HepG2 (cell line): ENCODE results near the gene MIF4GD. TPM values are rescaled to one million over a fixed set of nuclear protein-coding genes. Genes with fewer than 3 reads are reported as not detected.

ENCODE experiments used
- CEBPB ChIP-seq: IDR thresholded peaks from 2 replicates; pipeline ENCODE4 v1.6.1; 2011; ENCODE audit warnings: low read depth, low read length, improper control_type of control experiment, borderline replicate concordance
- KDM3A ChIP-seq: IDR thresholded peaks from 2 replicates; pipeline ENCODE4 v1.6.1; 2018; ENCODE audit warnings: low read depth, missing compliant biosample characterization
- KIAA2018 ChIP-seq: sonication (generic); formaldehyde crosslinking; IDR thresholded peaks from 2 replicates; pipeline ENCODE4 v1.5.0; 2020; ENCODE audit warnings: mild to moderate bottlenecking, missing genetic modification reagents, borderline replicate concordance
- NAIF1 ChIP-seq: sonication (generic); formaldehyde crosslinking; IDR thresholded peaks from 2 replicates; pipeline ENCODE4 v1.5.0; 2020; ENCODE audit warnings: mild to moderate bottlenecking, missing genetic modification reagents, borderline replicate concordance
- NCOR1 ChIP-seq: fragments of 200-600 bp; sonication (generic); IDR thresholded peaks from 2 replicates; pipeline ENCODE4 v1.7.0; 2017; ENCODE audit warnings: antibody characterized with exemption, low read length, borderline replicate concordance
- SP4 ChIP-seq: sonication (generic); formaldehyde crosslinking; IDR thresholded peaks from 2 replicates; pipeline ENCODE4 v1.8.1; 2023; ENCODE audit warnings: mild to moderate bottlenecking, missing genetic modification reagents
- ZBTB39 ChIP-seq: sonication (generic); formaldehyde crosslinking; IDR thresholded peaks from 2 replicates; pipeline ENCODE4 v1.5.0; 2020; ENCODE audit warnings: missing genetic modification reagents
- ZBTB46 ChIP-seq: sonication (generic); formaldehyde crosslinking; IDR thresholded peaks from 2 replicates; pipeline ENCODE4 v1.4.0; 2020; ENCODE audit warnings: mild to moderate bottlenecking, missing genetic modification reagents, borderline replicate concordance
- ZKSCAN5 ChIP-seq: sonication (generic); formaldehyde crosslinking; IDR thresholded peaks from 2 replicates; pipeline ENCODE4 v1.5.1; 2020; ENCODE audit warnings: mild to moderate bottlenecking, missing genetic modification reagents
- ZMYM4 ChIP-seq: sonication (generic); formaldehyde crosslinking; IDR thresholded peaks from 2 replicates; pipeline ENCODE4 v1.8.1; 2023; ENCODE audit warnings: mild to moderate bottlenecking, missing genetic modification reagents
- ZNF224 ChIP-seq: sonication (generic); formaldehyde crosslinking; IDR thresholded peaks from 2 replicates; pipeline ENCODE4 v1.5.0; 2020; ENCODE audit warnings: mild to moderate bottlenecking, missing genetic modification reagents
- ZNF235 ChIP-seq: sonication (generic); formaldehyde crosslinking; IDR thresholded peaks from 2 replicates; pipeline ENCODE4 v1.8.1; 2023; ENCODE audit warnings: mild to moderate bottlenecking, missing genetic modification reagents, borderline replicate concordance
- ZNF253 ChIP-seq: sonication (generic); formaldehyde crosslinking; IDR thresholded peaks from 2 replicates; pipeline ENCODE4 v1.8.0; 2022; ENCODE audit warnings: mild to moderate bottlenecking, missing genetic modification reagents, borderline replicate concordance
- ZNF264 ChIP-seq: sonication (generic); formaldehyde crosslinking; IDR thresholded peaks from 2 replicates; pipeline ENCODE4 v1.4.0; 2020; ENCODE audit warnings: missing genetic modification reagents
- ZNF546 ChIP-seq: sonication (generic); formaldehyde crosslinking; conservative IDR thresholded peaks from 2 replicates; pipeline ENCODE4 v1.8.1; 2023; ENCODE audit warnings: mild to moderate bottlenecking, missing genetic modification reagents
- ZNF776 ChIP-seq: sonication (generic); formaldehyde crosslinking; IDR thresholded peaks from 2 replicates; pipeline ENCODE4 v1.4.0; 2020; ENCODE audit warnings: mild to moderate bottlenecking, missing genetic modification reagents
- polyA plus RNA-seq, 8 experiments: library from polyadenylated mRNA; depleted of rRNA in 3 of 8; stranded (reverse) in 7 of 8; unstranded in 1 of 8; fragments of >200 nt; fragmentation: Illumina TruSeq in 4 of 8; extraction: Trizol in 4 of 8; gene quantifications; 2 replicates each; pipeline versions ENCODE4 v1.2.1 to v1.2.3, GENCODE V29; 2011 to 2016; ENCODE audit warnings: low read depth in 4 of 8, missing spikeins in 1 of 8, mixed read lengths in 1 of 8; ENCODE audit not compliant: insufficient read depth in 1 of 8
- total RNA-seq, 5 experiments: library from RNA; depleted of rRNA; stranded (reverse); fragments of >200 nt; fragmentation: Illumina TruSeq; extraction: Trizol; gene quantifications; 2 replicates each; pipeline ENCODE4 v1.2.3, GENCODE V29; 2016; ENCODE audit warnings: low read depth in 1 of 5

MIF4GD gene
- total and polyA plus RNA-seq, 2 of the 13 experiments (the other 11 are each of a cell fraction or from before 2014, with no cell fraction given): 14.0 to 28.0 TPM

GRCh38 chr17:75240394-75241142 is 30.5 kb downstream of the MIF4GD start (continued):
- TF ChIP-seq ZBTB39 (CRISPR knock-in tag) (0 out of 2 replicates have a peak, but pooled peaks have one; percentile 29), ZBTB46 (CRISPR knock-in tag) (no peak; the same call in 1 of the 2 replicates), ZNF224 (CRISPR knock-in tag) (no peak), ZNF235 (CRISPR knock-in tag) (no peak), ZNF253 (0 out of 2 replicates have a peak, but pooled peaks have one; percentile 66), ZNF776 (CRISPR knock-in tag) (peak; percentile 76; the same call in 1 of the 2 replicates), KIAA2018 (CRISPR knock-in tag) (no peak), ZKSCAN5 (CRISPR knock-in tag) (no peak), KDM3A (CRISPR knock-in tag) (peak; percentile 43; the same call in 1 of the 2 replicates), SP4 (no peak), ZNF264 (no peak), ZMYM4 (CRISPR knock-in tag) (0 out of 2 replicates have a peak, but pooled peaks have one; percentile 33), CEBPB (no peak), NCOR1 (no peak), ZNF546 (no peak), NAIF1 (no peak)
